PC-3 (cell line): ENCODE data around the gene OR6B1. TPM values are rescaled to one million over a fixed set of nuclear protein-coding genes. Genes with fewer than 3 reads are reported as not detected.

Experiments used
- ATAC-seq: fragments of 200-7000 bp; cut with Tn5 transposase; 2 replicates; pipeline ENCODE4 v1.9.1; 2020; ENCODE audit warnings: mild to moderate bottlenecking, moderate library complexity
- BruUV-seq: library from RNA; stranded (reverse); fragments of 400-500 nt; replicated peaks from 2 replicates; lab custom pipeline; 2021; lab: Mats Ljungman, UMichigan
- CTCF ChIA-PET: fragments of 300-600 bp; sonication (Branson Sonifier 250); formaldehyde crosslinking; loops from one replicate; lab custom pipeline; 2022; ENCODE audit warnings: antibody characterized with exemption; lab: Charles Lee
- POLR2A ChIA-PET: fragments of 300-600 bp; sonication (Branson Sonifier 250); formaldehyde crosslinking; loops from one replicate; lab custom pipeline; 2022; ENCODE audit warnings: antibody characterized with exemption; ENCODE audit not compliant: unreplicated experiment; lab: Charles Lee
- DNase-seq: peaks from one replicate; pipeline ENCODE4 v3.0.0-alpha.2; 2015
- H2AFZ ChIP-seq: fragments of 300-600 bp; sonication (generic); 2 replicates; pipeline ENCODE4 v1.6.0; 2016; ENCODE audit warnings: antibody characterized with exemption, low read length
- H3F3A ChIP-seq: fragments of 300-600 bp; sonication (generic); one replicate; pipeline ENCODE4 v1.6.0; 2017; ENCODE audit warnings: antibody characterized with exemption, low read length, control low read depth, mild to moderate bottlenecking; ENCODE audit not compliant: unreplicated experiment
- H3K27ac ChIP-seq: fragments of 300-600 bp; sonication (generic); 2 replicates; pipeline ENCODE4 v1.5.1; 2016; ENCODE audit warnings: mild to moderate bottlenecking, low read length
- H3K27me3 ChIP-seq: fragments of 300-600 bp; sonication (generic); 2 replicates; pipeline ENCODE4 v1.6.1; 2016; ENCODE audit warnings: low read length, mixed read lengths
- H3K36me3 ChIP-seq: fragments of 300-600 bp; sonication (generic); 2 replicates; pipeline ENCODE4 v1.6.1; 2016; ENCODE audit warnings: low read depth, mixed run types, low read length, mixed read lengths
- H3K4me1 ChIP-seq: fragments of 300-600 bp; sonication (generic); 2 replicates; pipeline ENCODE4 v1.5.1; 2016; ENCODE audit warnings: low read length; ENCODE audit not compliant: insufficient read depth
- H3K4me2 ChIP-seq: fragments of 300-600 bp; sonication (generic); 2 replicates; pipeline ENCODE4 v1.6.0; 2016; ENCODE audit warnings: low read length
- H3K4me3 ChIP-seq: fragments of 300-600 bp; sonication (generic); 2 replicates; pipeline ENCODE4 v1.5.1; 2016; ENCODE audit warnings: mild to moderate bottlenecking, low read length, mixed read lengths
- H3K79me2 ChIP-seq: fragments of 300-600 bp; sonication (generic); 2 replicates; pipeline ENCODE4 v1.6.1; 2017; ENCODE audit warnings: low read length, mixed read lengths
- H3K9ac ChIP-seq: fragments of 300-600 bp; sonication (generic); 2 replicates; pipeline ENCODE4 v1.6.0; 2016; ENCODE audit warnings: mild to moderate bottlenecking, low read length
- H3K9me2 ChIP-seq: fragments of 300-600 bp; sonication (generic); replicated peaks from 2 replicates; pipeline ENCODE4 v1.6.1; 2016; ENCODE audit warnings: mixed run types, low read length, mixed read lengths
- H3K9me3 ChIP-seq: fragments of 300-600 bp; sonication (generic); 2 replicates; pipeline ENCODE4 v1.6.1; 2016; ENCODE audit warnings: low read length, mixed read lengths
- H4K20me1 ChIP-seq: fragments of 300-600 bp; sonication (generic); 2 replicates; pipeline ENCODE4 v1.6.1; 2016; ENCODE audit warnings: low read length, mixed read lengths
- CTCF ChIP-seq: fragments of 300-600 bp; sonication (generic); conservative IDR thresholded peaks from 2 replicates; pipeline ENCODE4 v1.5.1; 2017; ENCODE audit warnings: antibody characterized with exemption, low read depth, mild to moderate bottlenecking, low read length
- EZH2 ChIP-seq: fragments of 300-600 bp; sonication (generic); IDR thresholded peaks from one replicate; pipeline ENCODE4 v1.6.1; 2017; ENCODE audit warnings: antibody characterized with exemption, mild to moderate bottlenecking, low read length; ENCODE audit not compliant: unreplicated experiment
- EZH2phosphoT487 ChIP-seq: fragments of 300-600 bp; sonication (generic); IDR thresholded peaks from 2 replicates; pipeline ENCODE4 v1.6.1; 2018; ENCODE audit warnings: mild to moderate bottlenecking, antibody characterized with exemption, low read length, borderline replicate concordance
- intact Hi-C: fragments of 100-400 bp; cut with micrococcal nuclease; formaldehyde crosslinking; loops from 2 replicates; pipeline ENCODE4 v1.9.0; 2023
- total RNA-seq: library from RNA; depleted of rRNA; stranded (reverse); fragments of >200 nt; gene quantifications from 2 replicates; pipeline ENCODE4 v1.2.3, GENCODE V29; 2014; rRNA removed

OR6B1 gene
- total RNA-seq, 1 experiment from 2014 or later: not detected

- no peaks in the 10 kb centered on the region for H3K36me3 ChIP-seq
- peak overlapping the region; percentile 98 for H3K27ac ChIP-seq
- intact Hi-C loops: loop anchor here (2.0 kb wide), 1 partner anchor 69 kb away; no protein-coding TSS in a partner anchor
- no TSS peak for BruUV-seq
- ChIA-PET CTCF (interaction anchor here (1.3 kb wide), 1 partner anchor 70 kb away, joined by 7 read pairs; no protein-coding TSS in a partner anchor), POLR2A (interaction anchor here (0.7 kb wide), 1 partner anchor 15 kb away, joined by 3 read pairs; no protein-coding TSS in a partner anchor)
- no peaks in the 10 kb centered on the region for H3K79me2 ChIP-seq
- peak overlapping the region; percentile 57; the same call in 1 of the 2 replicates for H2AFZ ChIP-seq
- H4K20me1 ChIP-seq: no peaks in the 10 kb centered on the region
- no peaks in the 10 kb centered on the region for H3K9me2 ChIP-seq
- H3F3A ChIP-seq: peaks cover 3% of the 10 kb centered on the region
- H3K9me3 ChIP-seq: no peaks in the 10 kb centered on the region
- peak overlapping the region; percentile 38 for H3K4me2 ChIP-seq
- H3K4me1 ChIP-seq: peaks cover 11% of the 10 kb centered on the region
- no peak for TF ChIP-seq EZH2phosphoT487
- no peak for TF ChIP-seq CTCF
- no peak for TF ChIP-seq EZH2
- DNase-seq (peak; percentile 88), ATAC-seq (peak; percentile 99)
- H3K9ac ChIP-seq: peak overlapping the region; percentile 62
- no peaks in the 10 kb centered on the region for H3K27me3 ChIP-seq
- H3K4me3 ChIP-seq: no peak overlapping the region
These were observed 57.8 kb downstream of the OR6B1 start for GRCh38 chr7:144057954-144058353.

Other genes starting within 250 kb of the OR6B1 start
- not detected in 2 replicates for gene CTAGE6, start 242.6 kb upstream of the OR6B1 start, total RNA-seq
- 12.4 and 16.9 TPM in 2 replicates for gene TCAF1, start 98.1 kb upstream of the OR6B1 start, total RNA-seq
- gene OR2F2, start 65.1 kb upstream of the OR6B1 start, total RNA-seq: not detected in 2 replicates
- gene OR2F1, start 45.5 kb upstream of the OR6B1 start, total RNA-seq: not detected in 2 replicates
- gene OR2A5, start 48.6 kb downstream of the OR6B1 start, total RNA-seq: not detected in 2 replicates
- gene OR2A25, start 69.5 kb downstream of the OR6B1 start, total RNA-seq: not detected in 2 replicates
- not detected in 2 replicates for gene OR2A12, start 86.0 kb downstream of the OR6B1 start, total RNA-seq
- not detected in 2 replicates for gene OR2A2, start 109.3 kb downstream of the OR6B1 start, total RNA-seq
- gene OR2A14, start 122.9 kb downstream of the OR6B1 start, total RNA-seq: not detected in 2 replicates
- 1.4 and 1.6 TPM in 2 replicates for gene CTAGE4, start 183.1 kb downstream of the OR6B1 start, total RNA-seq
- 10.8 TPM in 2 replicates for gene ARHGEF35, start 195.5 kb downstream of the OR6B1 start, total RNA-seq
- 0.40 TPM in 1 of 2 replicates, not detected in the other for gene OR2A42, start 239.3 kb downstream of the OR6B1 start, total RNA-seq